HG03039 (cell line): ENCODE data around the gene AGK.

Source experiments
- ATAC-seq: cut with Tn5 transposase; IDR thresholded peaks from one replicate; pipeline ENCODE4 v1.9.1; 2021; ENCODE audit warnings: mild to moderate bottlenecking, moderate library complexity; ENCODE audit not compliant: unreplicated experiment

AGK gene, protein sequence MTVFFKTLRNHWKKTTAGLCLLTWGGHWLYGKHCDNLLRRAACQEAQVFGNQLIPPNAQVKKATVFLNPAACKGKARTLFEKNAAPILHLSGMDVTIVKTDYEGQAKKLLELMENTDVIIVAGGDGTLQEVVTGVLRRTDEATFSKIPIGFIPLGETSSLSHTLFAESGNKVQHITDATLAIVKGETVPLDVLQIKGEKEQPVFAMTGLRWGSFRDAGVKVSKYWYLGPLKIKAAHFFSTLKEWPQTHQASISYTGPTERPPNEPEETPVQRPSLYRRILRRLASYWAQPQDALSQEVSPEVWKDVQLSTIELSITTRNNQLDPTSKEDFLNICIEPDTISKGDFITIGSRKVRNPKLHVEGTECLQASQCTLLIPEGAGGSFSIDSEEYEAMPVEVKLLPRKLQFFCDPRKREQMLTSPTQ

DNA sequence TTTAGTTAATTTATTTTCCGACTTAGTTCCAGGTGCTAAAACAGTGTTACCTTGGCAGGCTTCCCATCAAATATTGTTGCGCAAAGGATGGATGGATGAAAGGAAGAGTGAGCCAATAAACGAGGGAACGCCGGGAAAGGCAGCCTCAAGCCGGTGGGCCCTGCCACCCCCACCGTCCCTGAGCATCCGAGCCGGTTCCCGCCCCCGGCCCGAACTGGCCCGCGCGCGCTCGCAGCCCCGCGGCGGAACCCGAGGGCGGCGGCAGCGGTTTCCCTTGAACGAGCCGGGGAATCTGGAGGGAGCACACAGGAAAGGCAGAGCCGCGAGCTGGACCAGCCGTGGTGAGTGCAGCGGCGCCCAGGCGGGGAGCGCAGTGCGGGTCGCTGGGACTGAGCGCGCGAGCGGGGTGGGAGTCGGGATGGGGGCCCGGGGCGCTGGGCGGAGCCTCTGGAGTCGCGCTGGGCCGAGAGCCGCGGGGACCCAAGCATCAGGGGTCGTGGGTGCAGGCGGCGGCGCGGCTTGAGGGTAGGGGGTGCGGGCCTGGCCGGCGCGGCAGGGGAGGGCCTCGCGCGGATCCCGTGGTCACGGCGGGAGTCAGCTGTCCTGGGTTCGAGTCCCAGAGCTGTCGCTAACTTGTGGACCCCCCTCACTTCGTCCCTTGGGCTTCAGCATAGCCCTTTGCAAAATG, at the start of gene AGK:
TSS of gene AGK (plus strand) at position 317 of the 688 bp plus-strand sequence. CDS start 4,057 bp downstream, outside the sequence.
- ATAC-seq = peak; percentile 85

DNA sequence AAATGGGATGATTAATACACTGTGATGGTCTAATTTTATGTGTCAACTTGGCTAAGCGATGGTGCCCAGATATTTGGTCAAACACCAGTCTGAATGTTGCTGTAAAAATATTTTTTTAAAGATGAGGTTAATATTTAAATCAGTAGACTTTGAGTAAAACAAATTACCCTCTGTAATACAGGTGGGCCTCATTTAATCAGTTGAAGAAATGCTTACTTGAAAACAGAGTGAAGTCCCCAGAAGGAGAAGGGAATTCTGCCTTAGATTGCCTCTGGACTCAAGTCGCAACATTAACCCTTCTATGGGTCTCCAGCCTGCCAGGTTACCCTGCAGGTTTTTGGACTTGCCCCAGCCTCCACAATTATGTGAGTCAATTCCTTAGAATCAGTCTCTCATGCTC, 49.8 kb upstream of the AGK start:
- no peak for ATAC-seq

- ATAC-seq = no peak
Measured at GRCh38 chr7:141511316-141511675, 39.9 kb upstream of the AGK start.

- no peak for ATAC-seq
Measured at GRCh38 chr7:141511676-141512396, 39.4 kb upstream of the AGK start.

DNA sequence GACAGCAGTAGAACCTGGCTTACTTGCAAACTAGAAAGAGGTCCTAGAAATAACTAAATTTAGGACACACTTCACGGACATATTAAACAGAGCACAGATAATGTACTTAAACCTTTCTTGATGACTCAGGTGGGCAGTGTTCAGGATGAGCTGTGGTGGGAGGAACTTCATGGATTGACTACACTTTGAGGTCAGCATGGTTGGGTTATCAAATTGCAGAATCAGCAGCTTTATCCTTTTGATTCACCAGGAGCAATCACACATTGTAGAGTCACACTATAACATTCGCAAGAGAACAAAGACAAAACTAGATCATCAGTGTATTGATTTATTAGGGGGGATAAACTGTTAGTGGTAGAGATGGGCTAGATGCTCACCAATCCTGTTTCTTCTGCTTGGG, 38.6 kb upstream of the AGK start:
- no peak for ATAC-seq

DNA sequence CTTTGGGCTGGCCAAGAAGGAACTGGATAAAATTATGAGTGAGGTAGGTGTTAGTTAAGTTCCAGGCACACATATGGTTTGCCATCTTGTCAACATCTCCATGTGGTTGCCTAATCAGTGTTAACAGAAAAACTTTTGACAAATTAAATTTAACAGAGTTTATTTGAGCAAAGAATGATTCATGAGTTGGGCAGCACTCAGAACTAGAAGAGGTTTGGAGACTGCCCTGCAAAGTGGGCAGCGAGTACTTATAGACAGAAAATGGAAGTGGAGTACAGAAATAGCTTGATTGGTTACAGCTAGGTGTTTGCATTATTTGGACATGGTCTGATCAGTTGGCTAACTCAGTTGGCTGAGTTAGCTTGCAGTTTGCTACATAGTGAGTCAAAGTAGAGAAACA, 37.5 kb upstream of the AGK start:
- no peak for ATAC-seq

DNA sequence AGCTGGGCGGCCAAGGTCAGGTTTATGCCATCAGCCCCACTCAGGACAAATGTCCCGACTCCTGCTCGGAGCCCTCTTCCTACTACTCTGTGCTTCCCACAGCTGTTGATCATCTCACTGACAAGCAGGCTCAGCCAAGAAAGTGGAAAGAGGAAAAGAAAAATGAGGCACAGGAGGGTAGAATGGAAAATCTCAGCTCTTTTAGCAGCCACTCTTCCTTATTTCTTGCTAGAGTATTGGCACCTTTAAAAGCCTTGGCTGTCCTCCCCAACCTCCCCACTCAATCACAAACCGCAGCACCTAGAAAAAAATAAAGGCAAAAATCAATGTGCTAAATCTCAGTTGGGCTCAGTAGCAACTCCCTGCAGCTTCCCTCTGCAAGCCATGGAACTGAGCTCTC, 35.3 kb upstream of the AGK start:
- ATAC-seq = no peak

GRCh38 chr7:141519623-141520022, 31.6 kb upstream of the AGK start:
- ATAC-seq = no peak

DNA sequence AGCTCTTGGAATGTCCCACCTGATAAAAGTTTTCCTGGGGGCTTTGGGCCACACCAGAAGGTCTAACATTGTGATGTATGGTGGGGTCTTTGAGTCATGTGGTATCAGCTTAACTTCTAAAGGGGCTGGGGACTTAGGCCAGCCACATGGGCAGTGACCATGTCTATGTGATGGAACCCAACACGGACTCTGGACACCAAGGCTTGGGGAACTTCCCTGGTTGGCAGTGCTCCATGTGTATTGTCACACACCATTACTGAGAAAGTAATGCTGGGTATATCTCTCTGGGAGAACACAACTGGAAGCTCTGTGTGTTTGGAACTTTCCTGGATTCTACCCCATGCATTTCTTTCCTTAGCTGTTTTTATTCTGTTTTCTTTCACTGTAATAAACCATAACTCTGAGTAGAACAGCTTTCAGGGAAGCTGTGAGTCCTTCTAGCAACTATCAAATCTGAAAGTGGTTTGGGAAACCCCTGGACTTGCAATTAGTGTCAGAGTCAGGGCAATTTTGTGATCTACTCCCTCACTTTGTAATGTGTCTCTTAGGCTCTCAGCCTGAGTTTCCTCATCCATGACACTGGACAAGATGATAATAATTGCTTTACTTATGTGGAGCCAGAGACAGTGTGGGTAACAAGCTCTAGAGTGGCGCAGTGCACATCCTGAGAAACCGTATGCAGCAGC, 28.4 kb upstream of the AGK start:
- no peak for ATAC-seq

GRCh38 chr7:141525973-141526514, 25.2 kb upstream of the AGK start:
- no peak for ATAC-seq

DNA sequence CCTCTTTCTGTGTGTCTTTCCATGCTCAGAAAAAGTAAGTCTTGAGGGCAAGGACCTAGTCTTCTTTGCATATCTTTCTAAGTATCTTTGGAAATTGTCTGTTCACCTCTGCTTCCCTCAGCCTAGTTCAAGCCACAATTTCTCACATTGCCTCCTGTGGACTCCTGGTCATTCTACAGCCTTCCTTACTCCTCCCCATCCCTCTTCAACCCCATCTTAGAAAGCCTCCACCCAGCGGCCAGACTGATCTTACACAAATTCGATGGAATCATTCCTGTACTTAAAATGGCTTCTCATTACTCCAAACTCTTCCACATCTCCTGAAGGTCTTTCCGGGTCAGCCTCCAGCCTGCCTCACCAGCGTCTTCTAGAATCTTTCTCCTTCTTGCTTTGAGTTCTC, 24.1 kb upstream of the AGK start:
- no peak for ATAC-seq

- ATAC-seq = no peak
Measured at GRCh38 chr7:141528399-141528798, 22.8 kb upstream of the AGK start.

DNA sequence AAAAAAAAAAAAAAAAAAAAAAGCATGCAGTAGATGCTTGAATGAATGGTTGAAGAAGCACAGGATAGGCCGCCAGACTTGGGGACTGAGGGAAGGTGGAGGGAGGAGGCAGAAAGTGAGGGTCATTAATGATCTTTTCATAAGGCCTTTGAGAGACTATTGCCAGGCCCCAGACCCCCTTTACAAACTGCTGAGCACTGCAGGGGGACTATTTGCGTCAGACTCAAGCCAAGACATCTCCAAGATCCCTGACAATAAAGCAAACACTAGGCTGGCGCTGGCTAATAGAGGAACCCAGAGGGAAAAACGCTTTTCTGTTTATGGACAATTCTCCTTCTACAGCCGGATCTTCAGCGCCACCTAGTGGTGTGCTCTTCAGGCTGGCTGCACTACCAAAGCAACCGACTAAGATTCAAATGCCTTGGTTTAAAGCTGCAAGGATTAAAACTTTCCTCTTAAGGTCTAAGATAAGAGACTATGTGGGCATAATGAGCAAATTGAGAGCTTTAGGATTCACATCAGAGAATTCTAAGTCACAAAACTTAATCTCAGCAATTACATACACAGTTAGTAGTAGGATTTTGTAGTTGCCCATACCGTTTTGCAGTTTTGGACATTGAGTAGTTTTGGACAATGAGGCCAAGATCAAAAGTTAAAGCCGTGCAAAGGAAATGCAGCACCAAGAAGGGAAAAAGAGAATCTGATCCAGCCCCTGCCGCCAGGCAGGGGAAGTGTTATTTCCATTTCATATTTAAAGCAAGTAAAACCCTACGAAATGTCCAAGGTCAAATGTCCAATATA, 17.9 kb upstream of the AGK start:
- no peak for ATAC-seq

DNA sequence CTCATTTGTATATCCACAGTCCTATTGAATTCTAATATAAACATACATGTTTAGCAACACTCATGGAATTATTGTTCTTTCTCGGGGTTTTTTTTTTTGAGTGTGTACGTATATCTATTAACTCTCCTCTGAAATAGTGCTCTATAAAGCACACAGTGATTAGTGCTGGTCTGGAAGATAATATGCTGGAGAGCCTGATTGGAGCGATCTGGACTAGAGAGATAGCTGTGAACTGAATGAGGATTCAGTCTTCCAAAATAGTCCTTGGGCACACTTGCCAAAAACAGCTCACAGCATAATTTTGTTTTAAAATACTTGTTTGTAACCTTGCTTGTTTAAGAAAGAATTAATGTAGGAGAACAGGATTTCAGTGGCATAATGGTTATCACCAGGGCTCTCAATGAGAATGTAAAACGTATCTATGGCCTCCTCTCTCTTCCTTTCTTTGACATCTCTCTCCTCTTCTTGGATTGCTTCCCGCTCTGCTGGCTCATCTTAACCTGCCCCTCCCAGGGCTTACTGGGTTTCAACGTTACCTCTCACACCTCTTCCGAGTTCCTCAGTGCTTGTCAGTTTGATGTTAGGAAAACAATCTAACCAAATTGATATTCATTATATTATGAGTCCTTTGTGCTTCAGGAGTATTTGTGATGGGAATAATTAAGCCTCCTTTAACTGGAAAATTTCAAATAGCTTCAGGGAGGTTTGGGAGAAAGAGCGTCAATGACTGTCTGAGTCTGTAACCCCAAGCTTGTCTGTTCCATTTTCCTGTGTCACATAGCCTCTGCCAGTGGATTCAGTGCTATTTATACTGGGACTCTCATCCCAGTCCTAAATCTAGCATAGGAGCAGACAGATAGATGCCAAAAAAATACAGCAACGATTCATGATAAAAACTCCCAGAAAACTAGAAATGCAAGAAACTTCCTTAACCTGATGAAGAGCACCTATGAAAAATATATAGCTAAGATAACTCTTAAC, 16.2 kb upstream of the AGK start:
- no peak for ATAC-seq

GRCh38 chr7:141537906-141538305, 13.3 kb upstream of the AGK start:
- ATAC-seq = no peak

- no peak for ATAC-seq
Measured at GRCh38 chr7:141541375-141541774, 9.8 kb upstream of the AGK start.

GRCh38 chr7:141544831-141545230, 6.4 kb upstream of the AGK start:
- ATAC-seq = no peak

DNA sequence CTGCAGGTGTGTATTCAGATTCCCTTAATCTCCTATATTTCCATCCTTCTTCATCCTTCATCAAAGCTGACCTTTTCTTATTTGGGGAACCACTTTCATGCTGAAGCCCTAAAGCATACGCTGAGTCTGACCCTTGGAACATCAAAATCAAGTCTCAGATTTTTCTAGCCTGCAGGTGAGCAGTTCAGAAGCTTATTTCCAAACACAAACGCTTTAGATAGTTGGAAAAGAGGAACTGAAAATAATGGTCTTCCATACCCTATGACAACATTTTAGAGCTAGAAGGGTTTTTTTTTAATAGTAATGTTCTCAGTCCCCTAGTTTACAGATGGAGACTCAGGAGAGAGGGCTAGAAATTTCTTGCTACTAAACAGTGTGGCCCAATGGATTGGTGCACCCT, 1.6 kb upstream of the AGK start:
- no peak for ATAC-seq
